PFSK-1 (cell line): ENCODE measurements around the gene PRKAR2A.

Source experiments
- FOXP2 ChIP-seq: optimal IDR thresholded peaks from 2 replicates; pipeline ENCODE3; 2011; ENCODE audit warnings: borderline replicate concordance, control low read depth, inconsistent platforms; ENCODE audit not compliant: insufficient read depth; ENCODE audit errors: extremely low read length, extremely low read depth
- POLR2AphosphoS5 ChIP-seq: IDR thresholded peaks from 2 replicates; pipeline ENCODE4 v1.6.1; 2012; ENCODE audit warnings: low read depth, mild to moderate bottlenecking, control low read depth, low read length, moderate library complexity
- REST ChIP-seq, 2 experiments: IDR thresholded peaks; 2 replicates each; pipeline versions ENCODE4 v1.6.1 to v1.8.0; 2011 to 2012; ENCODE audit warnings: low read depth in 2 of 2, low read length in 2 of 2, control low read depth in 1 of 2, inconsistent platforms in 1 of 2, mild to moderate bottlenecking in 1 of 2, moderate library complexity in 1 of 2; ENCODE audit not compliant: insufficient read depth in 1 of 2
- SIN3A ChIP-seq: IDR thresholded peaks from 2 replicates; pipeline ENCODE4 v1.6.1; 2012; ENCODE audit warnings: mild to moderate bottlenecking, low read length, moderate library complexity, borderline replicate concordance; ENCODE audit not compliant: insufficient read depth
- TAF1 ChIP-seq: IDR thresholded peaks from 2 replicates; pipeline ENCODE4 v1.6.1; 2012; ENCODE audit warnings: low read length, control low read depth, borderline replicate concordance; ENCODE audit not compliant: insufficient read depth

PRKAR2A gene

DNA sequence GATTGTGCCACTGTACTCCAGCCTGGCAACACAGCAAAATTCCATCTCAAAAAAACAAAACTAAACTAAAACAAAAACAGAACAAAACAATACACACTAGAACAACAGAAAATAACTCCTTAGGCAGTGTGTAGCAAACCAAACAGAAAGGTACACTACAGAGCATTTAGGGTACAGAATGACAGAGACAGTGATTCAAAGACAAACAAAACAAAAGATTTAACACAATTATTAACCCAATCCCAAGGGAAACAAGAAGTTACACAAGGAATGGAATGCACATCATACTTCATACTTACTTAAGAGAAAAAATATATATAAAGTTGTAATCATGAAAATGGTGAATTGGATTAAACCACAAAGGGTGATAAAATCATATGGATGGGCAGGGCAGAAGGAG is 38.1 kb upstream of the PRKAR2A start:
- no peak for TF ChIP-seq TAF1
- no peak for TF ChIP-seq POLR2AphosphoS5
- no peak for TF ChIP-seq FOXP2
- no peak for TF ChIP-seq SIN3A
- no peak for TF ChIP-seq REST (IDR thresholded peaks at IDR 0.05; ENCODE audit: insufficient read depth in 1 of 2, low read depth in 2 of 2, low read length in 2 of 2)

DNA sequence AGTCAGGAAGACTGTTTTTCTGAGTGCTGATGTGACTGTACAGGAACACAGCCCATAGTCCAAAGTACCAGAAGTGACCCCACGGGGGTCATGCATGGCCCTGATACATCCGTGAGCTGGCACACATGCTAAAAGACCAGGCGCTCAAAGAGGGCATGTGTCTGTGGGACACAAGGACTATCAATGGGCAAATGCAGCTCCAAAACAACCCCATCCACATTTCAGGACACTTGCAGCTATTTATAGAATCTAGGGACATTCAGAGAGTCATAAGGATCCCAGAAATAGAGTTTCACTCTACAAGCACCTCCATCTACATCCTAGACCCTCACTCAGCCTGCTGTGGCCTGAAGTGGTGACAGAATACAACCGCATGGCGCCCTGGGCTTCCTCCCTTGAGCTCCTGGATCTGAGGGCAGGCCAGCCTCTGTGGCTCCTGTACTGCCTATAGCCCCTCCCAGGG is 34.0 kb upstream of the PRKAR2A start:
- TF ChIP-seq POLR2AphosphoS5 = no peak

DNA sequence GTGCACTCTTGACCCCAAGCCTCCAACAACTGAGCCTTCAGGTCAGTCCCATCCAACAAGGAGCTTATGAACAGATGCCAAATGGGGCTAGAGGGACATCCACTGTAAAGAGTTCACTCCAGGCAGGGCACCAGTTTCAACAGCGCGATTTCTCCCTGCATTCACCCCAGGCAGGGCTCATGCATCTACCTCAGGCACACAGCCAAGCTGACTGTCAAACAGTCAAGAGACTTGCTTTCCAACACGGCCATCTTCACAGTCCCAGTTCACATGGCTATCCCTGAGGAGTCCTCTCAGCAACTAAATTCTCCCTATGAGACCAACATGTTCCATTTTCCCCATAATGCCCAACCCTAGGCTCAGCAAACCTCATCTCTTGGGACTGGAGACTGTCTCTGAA is 33.3 kb upstream of the PRKAR2A start:
- TF ChIP-seq FOXP2 = no peak
- TF ChIP-seq POLR2AphosphoS5 = no peak
- no peak for TF ChIP-seq REST (IDR thresholded peaks at IDR 0.05; ENCODE audit: insufficient read depth in 1 of 2, low read depth in 2 of 2, low read length in 2 of 2)
- TF ChIP-seq TAF1 = no peak
- TF ChIP-seq SIN3A = no peak

GRCh38 chr3:48879994-48880377 is 32.3 kb upstream of the PRKAR2A start:
- TF ChIP-seq REST (IDR thresholded peaks at IDR 0.05; ENCODE audit: insufficient read depth in 1 of 2, low read depth in 2 of 2, low read length in 2 of 2) = no peak
- TF ChIP-seq POLR2AphosphoS5 = no peak
- TF ChIP-seq TAF1 = no peak
- TF ChIP-seq FOXP2 = no peak
- no peak for TF ChIP-seq SIN3A

GRCh38 chr3:48879307-48879993 is 31.8 kb upstream of the PRKAR2A start:
- TF ChIP-seq TAF1 (no peak), SIN3A (no peak), FOXP2 (no peak), POLR2AphosphoS5 (no peak)

- TF ChIP-seq REST (IDR thresholded peaks at IDR 0.05; ENCODE audit: insufficient read depth in 1 of 2, low read depth in 2 of 2, low read length in 2 of 2) = no peak
- TF ChIP-seq POLR2AphosphoS5 = no peak
- no peak for TF ChIP-seq SIN3A
- no peak for TF ChIP-seq TAF1
- no peak for TF ChIP-seq FOXP2
Measured at GRCh38 chr3:48877671-48878070, 30.0 kb upstream of the PRKAR2A start.
